K562 (cell line): ENCODE measurements around the gene B4GALT1. TPM values are rescaled to one million over a fixed set of nuclear protein-coding genes. Genes with fewer than 3 reads are reported as not detected.

Experiments
- ATF7 ChIP-seq: fragments of 450-650 bp; IDR thresholded peaks from 2 replicates; pipeline ENCODE4 v1.7.1; 2014; ENCODE audit warnings: mild to moderate bottlenecking, moderate library complexity
- BMI1 ChIP-seq: fragments of 150-350 bp; IDR thresholded peaks from 2 replicates; pipeline ENCODE4 v1.6.1; 2014; ENCODE audit warnings: low read length
- CBX2 ChIP-seq: fragments of 200-600 bp; sonication (generic); IDR thresholded peaks from one replicate; pipeline ENCODE4 v1.6.1; 2012; ENCODE audit warnings: mild to moderate bottlenecking, low read length, inconsistent platforms; ENCODE audit not compliant: insufficient read depth, poor library complexity, severe bottlenecking
- CTCFL ChIP-seq: IDR thresholded peaks from 2 replicates; pipeline ENCODE4 v1.6.1; 2011; ENCODE audit warnings: borderline replicate concordance, low read depth, mild to moderate bottlenecking, moderate library complexity, low read length; ENCODE audit not compliant: insufficient read depth, poor library complexity, severe bottlenecking
- ELF2 ChIP-seq: fragments of 250-450 bp; sonication (Bioruptor Pico); IDR thresholded peaks from 2 replicates; pipeline ENCODE4 v1.5.0; 2021; ENCODE audit warnings: mild to moderate bottlenecking
- ESRRA ChIP-seq: fragments of 450-650 bp; IDR thresholded peaks from 2 replicates; pipeline ENCODE4 v1.6.1; 2014; ENCODE audit warnings: low read depth, mild to moderate bottlenecking, moderate library complexity, borderline replicate concordance
- HCFC1 ChIP-seq: IDR thresholded peaks from 2 replicates; pipeline ENCODE4 v1.6.1; 2012; ENCODE audit warnings: low read depth, low read length, improper control_type of control experiment
- HDAC2 ChIP-seq: fragments of 450-650 bp; IDR thresholded peaks from 2 replicates; pipeline ENCODE4 v1.6.1; 2016; ENCODE audit warnings: mild to moderate bottlenecking
- MYNN ChIP-seq, 2 experiments: sonication (generic); formaldehyde crosslinking in 1 of 2; IDR thresholded peaks; 2 replicates each; pipeline versions ENCODE4 v1.5.0 to v1.6.1; 2016 to 2020; ENCODE audit warnings: antibody characterized with exemption in 1 of 2, missing genetic modification reagents in 1 of 2
- NCOA6 ChIP-seq: fragments of 450-650 bp; IDR thresholded peaks from 2 replicates; pipeline ENCODE4 v1.6.1; 2017; ENCODE audit warnings: mild to moderate bottlenecking
- TAF7 ChIP-seq: fragments of 450-650 bp; IDR thresholded peaks from 2 replicates; pipeline ENCODE4 v1.6.1; 2016; ENCODE audit warnings: missing genetic modification characterization, missing compliant biosample characterization
- TEAD1 ChIP-seq, 2 experiments: fragments of 450-650 bp in 1 of 2; sonication (generic) in 1 of 2; formaldehyde crosslinking; IDR thresholded peaks; 2 replicates each; pipeline versions ENCODE4 v1.4.0 to v1.8.0; 2020 to 2022; ENCODE audit warnings: mild to moderate bottlenecking in 2 of 2, missing genetic modification reagents in 1 of 2
- ZBTB1 ChIP-seq: sonication (generic); formaldehyde crosslinking; IDR thresholded peaks from 2 replicates; pipeline ENCODE4 v1.8.1; 2023; ENCODE audit warnings: missing genetic modification reagents, low read depth, mild to moderate bottlenecking, borderline replicate concordance
- ZBTB11 ChIP-seq, 3 experiments: fragments of 200-800 bp in 1 of 3; fragments of 250-450 bp in 1 of 3; fragments of 450-650 bp in 1 of 3; sonication (Bioruptor Pico) in 1 of 3; sonication (Bioruptor generic) in 1 of 3; formaldehyde crosslinking in 1 of 3; IDR thresholded peaks; 2 replicates each; pipeline versions ENCODE4 v1.6.1 to v1.8.0; 2016 to 2022; ENCODE audit warnings: mild to moderate bottlenecking in 2 of 3, missing genetic modification characterization in 2 of 3, missing compliant biosample characterization in 1 of 3, moderate library complexity in 1 of 3
- ZNF639 ChIP-seq, 2 experiments: fragments of 200-800 bp in 1 of 2; sonication (Bioruptor generic) in 1 of 2; sonication (generic) in 1 of 2; formaldehyde crosslinking in 1 of 2; IDR thresholded peaks in 1 of 2; conservative IDR thresholded peaks in 1 of 2; 2 replicates each; pipeline versions ENCODE4 v1.5.0 to v1.6.1; 2016 to 2020; ENCODE audit warnings: missing compliant biosample characterization in 1 of 2, missing genetic modification characterization in 1 of 2, missing genetic modification reagents in 1 of 2
- polyA plus RNA-seq, 8 experiments: library from polyadenylated mRNA; depleted of rRNA in 4 of 8; stranded (reverse) in 5 of 8; unstranded in 3 of 8; fragments of >200 nt; fragmentation: Nextera tagmentation in 2 of 8; fragmentation: Illumina TruSeq in 1 of 8; extraction: Ambion mirVana in 2 of 8; extraction: Trizol in 1 of 8; gene quantifications; 2 replicates each; pipeline versions ENCODE4 v1.2.1 to v1.2.3, GENCODE V29; 2011 to 2014; ENCODE audit warnings: inconsistent platforms in 1 of 8, missing spikeins in 1 of 8
- total RNA-seq, 7 experiments: library from RNA; depleted of rRNA in 6 of 7; stranded (reverse); fragments of >200 nt in 6 of 7; fragmentation: Illumina TruSeq in 2 of 7; extraction: Trizol in 2 of 7; gene quantifications; 2 replicates each; pipeline versions ENCODE4 v1.2.1 to v1.2.3, GENCODE V29; 2011 to 2021; ENCODE audit warnings: low replicate concordance in 1 of 7
- TF ChIP-seq, protein P1 (sequence below): fragments of 250-450 bp; sonication (Bioruptor Pico); IDR thresholded peaks from 2 replicates; pipeline ENCODE4 v1.5.0; 2021; ENCODE audit warnings: mild to moderate bottlenecking, moderate library complexity

B4GALT1 gene
- total and polyA plus RNA-seq, 9 of the 15 experiments (the other 6 are each of a cell fraction or from before 2014, with no cell fraction given): 4.1 to 26.8 (median 7.1) TPM

DNA sequence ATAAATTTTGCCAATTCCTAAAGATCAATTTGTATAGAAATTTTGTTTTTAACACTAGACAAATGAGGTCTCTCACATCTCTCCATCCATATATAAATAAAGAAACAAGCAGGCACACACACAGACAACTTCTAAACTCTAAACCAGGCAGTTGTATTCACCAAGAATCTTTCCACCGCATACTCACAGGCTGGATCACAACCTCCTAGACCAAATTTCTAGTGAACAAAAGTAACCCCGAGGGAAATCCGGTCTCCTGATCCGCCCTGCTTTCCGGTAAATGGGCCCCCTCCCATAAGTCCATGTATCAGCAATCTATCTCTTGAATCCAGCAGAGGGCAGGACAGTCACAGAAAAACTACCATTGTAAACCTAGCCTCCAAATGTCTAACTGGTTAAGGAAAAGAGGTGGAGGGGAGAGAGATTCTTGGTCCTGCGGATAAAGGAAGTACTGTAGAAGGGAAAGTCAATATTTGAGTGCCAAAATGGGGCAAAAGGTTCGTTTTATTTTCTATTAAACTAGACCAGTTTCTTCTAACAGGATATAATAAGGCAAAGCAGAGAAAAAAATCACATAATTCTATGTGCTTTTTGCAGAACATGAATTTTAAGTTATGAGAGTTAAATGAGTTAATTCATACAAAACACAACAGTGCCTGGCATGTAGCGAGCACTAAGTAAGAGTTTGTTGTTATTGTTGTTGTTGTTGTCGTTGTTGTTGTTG, 85.8 kb downstream of the B4GALT1 start (continued):
- TF ChIP-seq ZNF639 (CRISPR knock-in tag; conservative IDR thresholded peaks at IDR 0.05 in 1 of 2, IDR thresholded peaks at IDR 0.05 in 1 of 2): no peak
- no peak for TF ChIP-seq ZBTB11 (CRISPR knock-in tag; IDR thresholded peaks at IDR 0.05)
- TF ChIP-seq ELF2 (CRISPR knock-in tag): no peak
- TF ChIP-seq HDAC2: no peak
- TF ChIP-seq CBX2: no peak
- TF ChIP-seq ZBTB1 (CRISPR knock-in tag): no peak
- no peak for TF ChIP-seq ESRRA
- no peak for TF ChIP-seq HCFC1
- peak; percentile 25; the same call in 1 of the 2 replicates for TF ChIP-seq ATF7
- no peak for TF ChIP-seq NCOA6
- no peak for TF ChIP-seq TEAD1 (CRISPR knock-in tag; IDR thresholded peaks at IDR 0.05)
- TF ChIP-seq, protein P1, sequence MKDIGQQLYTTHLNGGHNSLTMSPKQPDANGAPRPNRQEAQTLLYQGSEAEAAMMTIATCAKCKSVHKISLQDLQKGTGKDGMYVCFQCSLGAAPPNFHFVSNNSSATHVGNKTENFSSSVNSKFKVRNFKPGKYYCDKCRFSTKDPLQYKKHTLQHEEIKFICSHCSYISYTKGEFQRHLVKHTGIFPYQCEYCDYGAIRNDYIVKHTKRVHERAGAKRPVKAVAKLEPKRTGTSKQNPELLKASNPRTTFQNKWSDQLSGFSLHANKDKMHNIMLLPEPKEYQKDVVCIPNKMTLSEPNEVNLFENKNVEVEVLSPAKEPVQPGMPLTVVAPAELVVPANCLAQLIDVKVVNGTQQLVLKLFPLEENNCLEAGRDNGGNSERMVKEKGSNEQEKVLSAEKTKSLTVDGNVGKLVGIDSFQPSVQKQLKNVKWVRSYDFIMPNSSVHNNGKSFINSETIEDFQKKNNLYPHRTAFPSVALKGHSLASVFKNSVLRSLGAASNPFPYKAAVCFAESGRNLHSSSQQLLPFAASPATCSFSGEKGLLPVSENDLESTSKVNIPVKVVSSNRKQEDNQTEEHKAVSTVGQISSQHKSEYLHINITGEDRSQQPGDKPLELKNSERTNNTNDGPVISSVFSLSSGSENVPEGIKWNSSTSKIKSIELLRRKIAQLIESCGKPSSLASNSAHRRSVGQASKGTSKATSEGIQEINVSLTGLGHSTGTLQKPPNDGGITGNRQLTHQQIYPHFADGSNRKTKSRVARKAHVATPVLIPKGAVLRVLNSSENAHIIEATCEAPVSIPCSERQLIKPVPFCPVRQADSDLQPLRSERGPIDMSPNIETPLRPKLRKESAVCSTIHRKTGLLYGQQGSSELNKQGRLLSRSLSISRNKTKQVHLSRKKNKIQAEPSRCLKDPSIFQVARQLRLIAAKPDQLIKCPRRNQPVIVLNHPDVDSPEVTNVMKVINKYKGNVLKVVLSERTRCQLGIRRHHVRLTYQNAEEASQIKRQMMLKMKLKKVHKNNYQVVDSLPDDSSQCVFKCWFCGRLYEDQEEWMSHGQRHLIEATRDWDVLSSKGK (CRISPR knock-in tag): no peak
- TF ChIP-seq CTCFL: no peak
- no peak for TF ChIP-seq TAF7
- TF ChIP-seq MYNN (IDR thresholded peaks at IDR 0.05): no peak
- no peak for TF ChIP-seq MYNN (CRISPR knock-in tag; IDR thresholded peaks at IDR 0.05)
- TF ChIP-seq BMI1: no peak
